ENCODE measurements around the gene ZNF160.
"Not testable (repeated sequence)": the region's sequence is repeated elsewhere in the genome, so short reads cannot be mapped to it uniquely, and the experiment has no call there.

The ZNF160 gene

GRCh38 chr19:53103234-53104203, at the start of gene ZNF160:
TSS of gene ZNF160 (minus strand) at chr19:53103422. CDS start at chr19:53086276, 17,146 bp downstream.
- peak; percentile 98 for DNase-seq

- no peak for DNase-seq
Observed at GRCh38 chr19:53147645-53148044, 44.4 kb upstream of the ZNF160 start.

GRCh38 chr19:53140351-53140750, 37.1 kb upstream of the ZNF160 start:
- DNase-seq, result no peak

GRCh38 chr19:53136432-53136831, 33.2 kb upstream of the ZNF160 start:
- DNase-seq, result no peak

GRCh38 chr19:53132141-53132991, 29.1 kb upstream of the ZNF160 start, which contains the start of gene ZNF415:
TSS of gene ZNF415 (minus strand) at chr19:53132910. CDS start at chr19:53122676, 10,234 bp downstream.
- DNase-seq, result peak; percentile 50

- DNase-seq, result no peak
Observed at GRCh38 chr19:53131727-53132126, 28.5 kb upstream of the ZNF160 start.

- DNase-seq, result peak; percentile 5
Observed at GRCh38 chr19:53131085-53131590, 27.9 kb upstream of the ZNF160 start.

- no peak for DNase-seq
Observed at GRCh38 chr19:53130506-53130905, 27.3 kb upstream of the ZNF160 start.

GRCh38 chr19:53126733-53127526, 23.7 kb upstream of the ZNF160 start:
- DNase-seq, result not testable (repeated sequence)

- DNase-seq, result no peak
Observed at GRCh38 chr19:53123400-53123799, 20.2 kb upstream of the ZNF160 start.

GRCh38 chr19:53112286-53112685, 9.1 kb upstream of the ZNF160 start:
- no peak for DNase-seq

- DNase-seq, result no peak
Observed at GRCh38 chr19:53109527-53109926, 6.3 kb upstream of the ZNF160 start.

GRCh38 chr19:53102756-53103233, 427 bp downstream of the ZNF160 start:
- DNase-seq, result peak; percentile 54

- no peak for DNase-seq
Observed at GRCh38 chr19:53102206-53102755, 941 bp downstream of the ZNF160 start.

- peak; percentile 41 for DNase-seq
Observed at GRCh38 chr19:53101518-53101917, 1.7 kb downstream of the ZNF160 start.

- not testable (repeated sequence) for DNase-seq
Observed at GRCh38 chr19:53098570-53098969, 4.7 kb downstream of the ZNF160 start.

- DNase-seq, result not testable (repeated sequence)
Observed at GRCh38 chr19:53096982-53097690, 6.1 kb downstream of the ZNF160 start.

GRCh38 chr19:53096579-53096978, 6.6 kb downstream of the ZNF160 start:
- not testable (repeated sequence) for DNase-seq

- DNase-seq, result no peak
Observed at GRCh38 chr19:53094754-53095575, 8.3 kb downstream of the ZNF160 start.

- DNase-seq, result no peak
Observed at GRCh38 chr19:53092723-53093122, 10.5 kb downstream of the ZNF160 start.

Measured in inflammatory macrophage treated with lipopolysaccharide for 4 hours (primary cell).